ENCODE data around the gene KIAA1191.

Gene KIAA1191

DNA sequence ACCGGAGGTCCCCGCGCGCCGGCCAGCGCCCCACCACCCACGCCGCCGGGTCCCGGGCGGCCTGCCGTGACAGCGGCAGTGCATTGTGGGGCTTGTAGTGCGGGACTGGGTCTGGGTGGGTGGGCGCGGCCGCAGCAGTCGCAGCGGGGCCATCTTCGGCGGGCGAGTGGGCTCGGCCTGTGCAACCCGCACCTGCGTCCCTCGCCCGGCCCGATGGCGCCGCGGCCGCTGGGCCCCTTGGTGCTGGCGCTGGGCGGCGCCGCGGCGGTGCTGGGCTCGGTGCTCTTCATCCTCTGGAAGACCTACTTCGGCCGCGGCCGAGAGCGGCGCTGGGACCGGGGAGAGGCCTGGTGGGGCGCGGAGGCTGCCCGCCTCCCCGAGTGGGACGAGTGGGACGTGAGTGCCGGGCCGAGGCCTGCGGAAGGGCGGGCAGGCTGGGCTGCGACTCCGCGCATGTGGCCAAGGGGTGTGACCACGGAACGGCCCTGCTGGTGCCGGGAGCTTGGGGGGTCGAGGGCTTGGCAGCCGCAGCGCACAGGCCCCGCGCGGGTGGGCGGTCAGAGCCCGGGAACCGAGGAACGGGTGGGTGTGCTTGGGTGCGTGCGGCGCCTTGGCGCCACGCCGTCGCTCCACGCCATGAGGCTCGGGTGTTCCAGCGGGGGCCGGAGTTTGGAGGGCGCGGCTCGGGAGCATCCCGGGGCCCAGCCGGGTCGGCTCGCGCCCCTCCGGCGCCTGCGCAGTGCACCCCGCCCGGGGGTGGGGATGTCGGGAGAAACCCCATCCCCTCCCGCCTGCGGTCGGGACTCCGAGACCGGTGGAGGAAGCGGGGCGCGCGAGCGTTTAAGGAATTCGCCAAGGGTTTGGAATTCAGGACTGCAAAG lies 4.0 kb upstream of the KIAA1191 start, which contains the start of gene ARL10:
ARL10 (plus strand) TSS at position 137 of the 881 bp plus-strand sequence; CDS start at position 214, 77 bp downstream.
- DNase-seq (ENCODE audit: low spot score), result peak; percentile 90

DNA sequence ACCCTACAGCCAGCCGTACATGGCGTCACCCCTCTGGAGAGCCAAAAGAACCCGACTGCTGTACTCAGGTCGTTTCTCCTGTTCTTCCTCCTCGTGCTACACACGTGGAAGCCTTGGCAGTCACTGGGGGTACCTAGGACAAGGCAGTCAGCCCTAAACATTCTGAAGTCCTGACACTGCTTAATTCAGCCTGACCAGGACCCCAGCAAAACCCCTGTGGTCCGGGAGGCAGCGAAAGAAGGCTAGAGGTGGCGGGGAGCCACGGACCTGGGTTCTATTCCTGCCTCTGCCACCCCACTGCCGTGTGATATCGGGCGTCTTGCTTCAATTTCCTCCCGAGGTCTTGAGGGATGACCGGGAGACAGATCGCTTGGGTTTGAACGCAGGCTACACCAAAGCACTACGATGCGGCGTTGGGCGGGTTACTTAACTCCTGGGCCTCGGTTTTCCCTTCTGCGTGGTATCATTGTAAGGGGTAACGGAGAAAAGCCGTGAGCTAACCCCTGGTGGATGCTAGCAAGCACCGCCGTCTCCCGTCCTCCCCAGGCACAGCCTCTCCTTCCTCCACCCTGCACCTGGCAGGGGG lies 3.3 kb upstream of the KIAA1191 start:
- DNase-seq (ENCODE audit: low spot score), result no peak

DNA sequence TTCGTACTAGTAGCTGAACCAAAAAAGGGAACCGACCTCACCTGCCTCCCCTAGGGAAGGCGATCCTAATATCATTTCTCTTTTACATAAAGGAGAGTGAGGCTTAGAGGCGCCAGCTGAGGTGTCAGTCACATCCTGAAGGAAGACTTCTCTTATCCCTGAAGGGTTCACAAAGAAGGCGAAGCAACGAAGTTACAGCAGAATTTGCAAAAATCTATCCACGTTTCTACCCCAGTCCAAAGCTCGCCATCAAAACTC lies 598 bp upstream of the KIAA1191 start:
- DNase-seq (ENCODE audit: low spot score), result no peak

DNA sequence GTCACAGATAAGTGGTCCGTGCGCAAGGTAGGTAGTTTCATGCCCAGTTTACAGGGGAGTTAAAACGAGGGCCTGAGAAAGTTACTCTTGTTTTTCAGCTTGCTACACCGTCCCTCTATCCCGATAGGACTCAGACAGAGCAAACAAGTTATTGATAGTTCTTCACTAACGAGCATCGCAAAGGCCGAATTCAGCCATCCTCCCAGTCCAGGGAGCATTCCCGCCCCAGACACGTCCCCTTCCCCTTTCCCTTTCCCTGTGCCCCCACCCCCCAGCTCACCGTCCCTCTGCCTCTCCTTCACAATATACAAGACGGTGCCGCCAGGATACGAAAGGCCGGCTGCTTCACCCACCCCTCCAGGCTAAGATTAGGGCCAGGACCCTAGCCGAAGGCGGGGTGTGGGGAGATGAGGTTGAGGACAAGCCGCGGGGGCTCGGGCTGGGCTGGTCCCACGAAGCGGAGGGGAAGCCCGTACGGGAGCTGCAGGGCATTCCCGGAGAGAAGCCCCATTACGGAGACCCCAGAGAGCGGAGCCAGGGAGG lies 599 bp downstream of the KIAA1191 start:
- peak; percentile 6 for DNase-seq (ENCODE audit: low spot score)

DNA sequence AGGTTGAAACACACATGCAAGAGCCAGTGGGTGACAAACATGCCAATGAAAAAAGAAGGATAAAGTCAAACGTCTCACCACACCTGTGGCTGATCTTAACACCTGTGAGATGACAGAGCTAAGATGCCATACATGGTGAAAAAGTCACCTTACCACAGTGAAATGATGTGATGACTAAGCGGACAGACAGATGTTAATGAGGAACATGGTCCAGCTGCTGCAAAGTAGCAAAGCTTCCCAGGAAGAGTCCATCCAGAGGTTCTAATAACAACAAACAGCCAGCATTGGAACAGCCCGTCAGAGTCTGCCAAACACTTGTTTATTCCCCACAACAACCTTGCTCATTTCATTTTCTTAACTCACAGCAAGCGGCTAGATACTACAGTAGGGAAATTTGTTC lies 1.9 kb downstream of the KIAA1191 start:
- DNase-seq (ENCODE audit: low spot score), result no peak

DNA sequence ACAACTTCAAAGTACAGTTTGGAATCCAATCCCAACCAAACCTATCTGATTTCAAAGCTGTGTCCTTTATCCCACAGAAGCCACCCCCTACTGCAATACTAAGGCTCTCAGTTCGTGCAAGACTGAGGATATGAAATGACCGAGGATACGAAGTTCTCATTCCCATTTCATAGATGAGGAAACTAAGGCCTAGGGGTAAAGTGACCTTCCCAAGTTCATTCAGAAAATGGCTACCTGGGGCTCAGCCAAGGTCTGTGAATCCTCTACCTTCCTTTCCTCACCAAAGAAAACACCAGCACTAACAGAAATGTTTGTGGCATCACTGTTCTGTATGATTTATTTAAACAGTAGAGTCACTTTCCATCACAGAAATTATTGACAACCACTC lies 5.4 kb downstream of the KIAA1191 start:
- no peak for DNase-seq (ENCODE audit: low spot score)

DNA sequence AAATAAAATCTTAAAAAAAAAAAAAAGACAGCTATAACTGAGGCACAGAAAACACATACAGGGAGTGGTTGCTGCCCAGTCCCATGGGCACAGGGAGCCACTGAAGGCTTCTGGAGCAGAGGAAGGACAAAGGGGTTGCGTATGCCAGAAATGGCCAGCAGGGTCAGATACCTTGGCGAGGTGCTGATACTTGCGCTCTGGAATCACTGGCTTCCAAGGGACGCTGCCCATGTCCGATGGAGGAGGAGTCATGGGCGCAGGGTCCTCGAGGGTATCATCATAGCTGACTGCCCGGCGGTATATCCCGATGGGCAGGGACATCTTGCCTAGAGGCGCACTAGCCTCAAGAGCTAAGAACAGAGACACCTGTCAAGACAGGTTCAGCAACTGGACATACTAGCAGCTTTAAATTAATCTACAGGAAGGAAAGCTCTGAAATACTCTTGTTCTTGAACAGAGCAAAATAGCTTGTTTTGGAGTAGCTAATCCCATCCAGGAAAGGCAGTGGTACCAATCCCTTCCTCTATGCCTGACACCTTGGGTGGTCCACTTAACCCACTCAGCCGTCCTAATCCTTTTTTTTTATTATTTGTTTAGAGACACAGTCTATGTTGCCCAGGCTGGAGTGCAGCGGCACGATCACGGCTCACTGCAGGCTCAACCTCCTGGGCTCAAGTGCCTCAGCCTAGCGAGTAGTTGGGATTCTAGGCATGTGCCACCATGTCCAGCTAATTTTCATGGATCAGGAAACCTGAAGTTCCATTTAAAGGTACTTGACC lies 6.0 kb downstream of the KIAA1191 start:
- DNase-seq (ENCODE audit: low spot score), result no peak

DNA sequence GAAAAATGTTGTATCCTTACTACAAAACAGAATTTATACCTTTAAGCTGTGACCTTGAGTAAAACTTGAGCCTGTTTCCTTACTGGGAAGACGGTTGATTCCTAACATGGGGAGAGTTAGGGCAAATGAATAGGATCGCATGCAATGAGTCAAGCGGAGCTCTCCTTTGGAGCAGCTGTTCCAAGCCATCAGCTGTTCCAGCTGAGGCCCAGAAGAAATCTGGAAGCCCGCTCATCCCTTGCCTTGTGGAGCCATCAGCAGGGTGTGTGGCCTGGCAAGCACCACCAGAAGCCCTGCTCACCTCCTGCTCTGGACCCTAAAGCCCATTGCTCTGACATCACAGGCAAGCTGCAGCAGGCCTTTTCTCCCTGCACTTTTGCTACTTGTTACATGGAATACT lies 8.0 kb downstream of the KIAA1191 start:
- DNase-seq (ENCODE audit: low spot score), result no peak

DNA sequence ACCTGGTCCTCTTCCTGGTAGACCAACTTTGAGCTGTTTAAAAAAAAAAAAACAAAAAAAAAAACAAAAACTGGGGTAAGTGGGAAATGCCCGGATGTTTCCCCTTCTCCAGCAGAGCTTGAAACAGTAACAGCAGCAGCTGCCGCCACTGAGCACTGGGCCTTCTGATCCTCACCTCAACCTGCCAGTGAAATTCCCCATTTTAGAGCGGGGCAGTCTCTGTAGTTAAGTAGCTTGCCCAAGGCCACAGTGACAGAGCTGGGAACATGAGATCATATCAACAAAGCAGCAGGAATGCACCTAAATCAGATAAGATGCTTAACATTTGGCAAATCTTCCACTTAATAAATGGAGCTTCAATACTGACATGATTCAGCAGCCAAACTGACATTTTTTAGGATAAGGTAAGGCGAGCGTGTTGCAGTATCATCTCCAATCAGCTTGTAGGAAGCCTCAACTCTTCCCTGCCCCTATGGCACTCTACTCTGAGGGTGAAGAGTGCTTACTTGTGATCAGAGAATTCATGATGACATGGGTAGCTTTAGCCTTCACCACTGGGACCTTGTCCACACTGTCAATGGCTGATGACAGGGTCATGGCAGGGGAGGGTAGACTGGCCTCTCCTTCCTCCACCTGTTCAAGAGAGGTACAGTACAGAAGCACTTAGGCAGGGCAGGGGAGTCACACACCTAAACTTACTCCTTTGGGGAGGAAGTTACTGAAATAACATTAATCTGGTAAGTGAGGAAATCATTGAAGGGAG lies 9.3 kb downstream of the KIAA1191 start:
- no peak for DNase-seq (ENCODE audit: low spot score)

DNA sequence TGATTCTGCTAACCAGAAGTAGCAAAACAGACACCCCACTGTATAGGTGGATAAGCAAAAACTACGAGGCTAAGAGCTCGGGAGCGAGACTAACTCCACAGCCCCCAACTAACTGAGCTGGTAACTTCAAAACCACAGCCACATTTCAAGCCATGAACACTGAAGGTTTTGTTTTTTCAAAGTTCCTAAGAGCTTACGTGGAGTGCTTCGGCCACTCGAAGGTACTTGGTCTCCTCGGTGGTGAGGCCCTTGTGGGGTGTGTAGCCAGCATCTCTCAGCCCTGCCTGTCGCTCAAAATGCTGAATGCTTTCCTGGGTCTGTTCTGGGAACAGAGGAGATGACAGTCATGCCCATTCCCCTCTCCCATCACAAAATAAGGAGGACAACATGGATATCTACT lies 11.1 kb downstream of the KIAA1191 start:
- no peak for DNase-seq (ENCODE audit: low spot score)

DNA sequence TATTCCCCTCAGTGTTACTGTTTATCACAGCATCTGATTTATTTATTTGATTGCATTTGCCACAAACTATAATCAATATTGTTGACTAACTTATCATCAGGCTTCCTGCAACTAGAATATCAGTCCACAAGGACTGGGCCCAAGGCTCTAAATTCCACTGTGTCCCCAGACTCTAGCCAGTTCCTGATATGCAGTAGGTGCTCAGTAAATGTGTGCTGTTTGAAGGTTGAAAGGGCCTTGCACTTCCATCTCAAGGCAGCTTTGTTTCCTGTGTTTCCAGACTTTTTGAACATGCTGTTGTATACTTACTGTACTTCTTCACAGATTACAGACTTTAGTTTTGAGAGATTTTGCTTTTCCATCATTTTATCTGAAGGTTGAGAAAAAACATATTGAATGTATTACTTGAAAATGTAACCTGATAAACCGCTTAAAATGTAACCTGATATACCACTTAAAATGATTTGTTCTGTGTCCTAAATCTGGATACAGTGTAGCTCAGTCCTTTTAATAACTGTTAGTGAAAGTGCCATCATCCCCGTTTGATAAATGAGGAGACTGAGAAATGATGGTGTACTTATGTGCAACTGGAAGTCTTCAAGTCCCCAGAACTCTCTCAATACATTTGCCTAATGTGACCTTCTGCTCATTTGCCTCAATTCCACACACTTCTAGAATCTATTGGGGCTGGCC lies 18.7 kb downstream of the KIAA1191 start:
- DNase-seq (ENCODE audit: low spot score), result no peak

DNA sequence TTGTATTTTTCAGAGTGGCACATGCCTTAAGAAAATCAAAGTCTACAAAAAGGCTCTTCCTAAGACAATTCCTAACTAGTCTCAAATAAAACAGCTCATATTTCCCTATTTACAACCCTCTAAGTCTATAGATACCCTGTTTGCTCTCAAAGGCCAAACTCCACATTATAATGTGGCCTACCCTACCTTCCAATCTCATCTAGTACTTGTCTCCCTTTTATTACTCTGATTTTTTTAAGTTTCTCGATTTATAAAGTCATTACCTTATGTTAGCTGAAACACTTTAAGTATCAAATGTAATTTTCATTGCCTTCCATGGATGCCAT lies 19.4 kb downstream of the KIAA1191 start:
- DNase-seq (ENCODE audit: low spot score), result no peak

DNA sequence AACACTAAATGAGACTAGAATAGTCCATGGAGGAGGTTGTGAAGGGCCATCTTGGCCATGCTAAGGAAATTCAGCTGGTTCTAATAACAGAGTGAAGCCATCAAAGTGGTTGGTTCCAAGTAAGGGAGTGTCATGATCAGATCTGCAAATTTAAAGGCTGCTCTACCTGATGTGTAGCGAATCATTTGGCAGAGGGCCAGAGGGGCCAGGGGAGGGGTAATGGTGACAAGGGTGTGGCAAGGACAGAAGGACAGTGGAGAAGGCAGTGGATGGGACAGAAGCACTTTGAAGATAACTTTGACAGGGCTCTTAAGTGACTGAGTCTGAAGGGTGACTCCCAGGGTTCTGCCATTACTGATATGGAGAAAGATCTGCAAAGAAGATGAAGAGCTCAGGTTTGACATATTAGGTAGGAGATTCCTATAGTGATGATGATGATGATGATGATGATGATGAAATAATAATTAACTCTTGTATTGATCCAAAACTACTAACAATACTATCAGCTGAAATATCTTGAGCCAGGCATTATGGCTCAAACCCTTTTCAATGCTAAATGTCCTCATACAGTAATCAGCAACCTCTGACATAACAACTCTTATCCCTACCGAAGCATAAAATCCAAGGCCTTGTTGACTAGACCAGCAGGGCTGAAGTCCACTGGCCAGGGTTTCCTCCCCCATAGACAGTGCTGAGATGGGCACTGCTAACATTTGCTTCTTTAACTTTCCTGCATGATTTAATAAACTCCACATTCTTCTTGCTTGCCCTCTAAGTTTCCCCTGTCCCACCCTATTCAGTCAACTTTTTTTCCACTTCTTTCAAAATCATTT lies 20.0 kb downstream of the KIAA1191 start:
- no peak for DNase-seq (ENCODE audit: low spot score)

DNA sequence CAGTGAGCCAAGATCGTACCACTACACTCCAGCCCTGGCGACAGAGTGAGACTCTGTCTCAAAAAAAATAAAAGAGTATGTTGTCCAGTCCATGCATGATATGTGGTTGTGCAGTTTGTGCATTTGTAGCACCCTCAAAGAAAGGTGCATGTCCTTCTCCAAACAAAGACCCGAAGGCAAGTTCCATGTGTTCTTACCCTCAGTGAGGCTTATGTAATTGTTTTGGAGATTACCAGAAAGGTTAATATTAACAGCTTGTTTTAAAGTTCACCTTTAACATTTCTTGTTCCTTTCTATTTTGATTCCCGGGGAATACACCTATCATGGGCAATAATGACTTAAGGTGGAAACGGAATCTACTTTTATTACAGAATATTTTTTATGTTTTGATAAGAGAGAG lies 22.3 kb downstream of the KIAA1191 start:
- DNase-seq (ENCODE audit: low spot score), result no peak

DNA sequence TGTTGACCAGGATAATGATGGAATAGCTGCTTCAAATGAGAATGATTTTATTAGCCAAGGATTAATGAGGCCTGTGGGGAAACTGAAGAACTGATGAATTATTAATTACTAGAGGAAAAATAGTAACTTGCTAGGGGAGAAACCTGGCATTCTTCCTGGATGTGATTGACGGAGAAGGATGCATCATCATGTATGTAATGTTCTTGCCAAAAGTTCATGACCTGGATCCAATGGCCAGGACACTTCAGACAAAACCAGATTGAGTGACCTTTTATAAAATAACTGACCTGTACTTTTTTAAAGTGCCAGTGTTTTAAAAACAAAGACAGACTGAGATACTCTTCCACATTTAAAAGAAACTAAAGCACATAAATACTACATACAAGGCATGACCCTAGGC lies 23.7 kb downstream of the KIAA1191 start:
- DNase-seq (ENCODE audit: low spot score), result no peak

DNA sequence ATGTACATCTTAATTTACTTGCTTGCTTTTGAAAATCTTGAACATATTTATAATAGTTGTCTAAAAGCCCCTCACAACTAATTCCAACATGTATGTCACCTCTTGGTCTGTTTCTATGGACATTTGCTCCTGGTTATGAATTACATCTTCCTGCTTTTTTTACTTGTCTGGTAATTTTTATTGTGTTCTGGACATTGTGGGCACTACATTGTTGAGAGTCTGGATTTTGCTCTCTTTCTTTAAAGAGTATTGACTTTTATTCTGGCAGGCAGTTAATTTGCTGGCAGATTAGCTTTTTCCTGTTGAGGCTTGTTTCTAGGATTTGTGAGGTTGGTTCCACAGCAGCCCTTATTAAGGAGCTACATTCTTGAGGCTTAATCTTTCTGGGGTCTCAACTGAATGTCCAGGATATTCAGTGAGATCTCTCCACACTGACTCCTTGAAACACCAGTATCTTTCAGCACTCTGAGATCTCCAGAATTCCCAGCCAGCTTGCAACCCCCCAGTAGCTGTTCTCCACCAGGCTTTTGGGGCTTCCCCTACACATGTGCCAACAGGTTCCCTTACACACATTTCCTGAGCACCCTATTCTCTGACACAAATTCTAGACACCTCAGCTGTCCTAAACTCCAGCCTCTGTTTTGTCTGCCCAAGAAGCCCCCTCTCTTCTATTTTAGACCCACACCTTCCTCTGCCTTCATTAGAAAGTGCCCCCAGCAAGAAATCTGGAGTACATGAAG lies 27.4 kb downstream of the KIAA1191 start:
- no peak for DNase-seq (ENCODE audit: low spot score)

DNA sequence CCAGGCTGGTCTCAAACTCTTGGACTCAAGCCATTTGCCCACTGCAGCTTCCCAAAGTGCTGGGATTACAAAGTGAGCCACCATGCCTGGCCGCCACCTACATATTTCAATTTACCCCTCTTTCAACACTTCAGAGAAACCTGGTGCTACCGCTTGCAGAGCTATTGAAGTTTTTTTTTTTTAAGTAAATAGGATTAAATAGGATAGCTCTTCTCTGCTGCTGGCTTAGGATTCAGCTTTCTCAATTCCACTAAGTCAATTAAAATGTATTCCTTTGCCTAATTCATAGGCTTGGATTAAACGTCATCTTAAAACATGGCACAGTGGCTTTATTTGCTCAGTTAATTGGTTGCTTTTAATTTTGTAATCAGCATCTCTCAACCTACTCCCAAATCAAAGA lies 41.0 kb downstream of the KIAA1191 start:
- no peak for DNase-seq (ENCODE audit: low spot score)

DNA sequence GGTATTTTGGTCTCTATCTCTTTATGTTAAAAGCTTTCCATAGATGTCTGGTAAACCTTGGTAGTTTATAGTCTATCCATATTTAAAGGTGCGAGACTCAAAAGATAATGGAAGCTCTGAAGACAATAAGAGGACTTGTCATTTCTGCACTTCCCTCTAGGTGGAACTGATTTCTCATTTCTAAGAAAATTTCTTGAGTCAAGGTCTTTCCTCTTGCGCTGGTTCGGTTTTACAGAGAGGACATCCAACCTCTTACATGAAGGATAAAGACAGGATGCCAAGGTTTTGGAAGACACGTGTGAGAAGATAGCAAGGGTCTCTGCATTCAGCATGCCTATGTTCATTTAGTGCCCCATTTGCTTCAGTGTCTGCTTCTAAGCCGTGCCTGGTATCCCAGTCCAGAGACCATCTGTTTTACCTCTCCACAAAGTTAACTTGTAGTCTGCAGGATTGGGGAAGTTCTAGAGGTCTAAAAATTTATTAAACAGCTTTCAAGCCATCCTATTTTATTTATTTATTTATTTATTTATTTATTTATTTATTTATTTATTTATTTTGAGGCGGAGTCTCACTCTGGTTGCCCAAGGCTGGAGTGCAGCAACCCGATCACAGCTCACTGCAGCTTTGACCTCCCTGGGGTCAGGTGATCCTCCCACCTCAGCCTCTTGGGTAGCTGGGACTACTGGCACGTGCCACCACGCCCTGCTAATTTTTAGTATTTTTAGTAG lies 41.6 kb downstream of the KIAA1191 start:
- no peak for DNase-seq (ENCODE audit: low spot score)
